IMR-90 (cell line): ENCODE measurements around the gene EZR. TPM values are rescaled to one million over a fixed set of nuclear protein-coding genes. Genes with fewer than 3 reads are reported as not detected.

Experiments used
- microRNA-seq, 2 experiments: library from miRNA; stranded (forward) in 1 of 2; unstranded in 1 of 2; fragments of 10-50 nt in 1 of 2; fragments of <30 nt in 1 of 2; gene quantifications in 1 of 2; microRNA quantifications in 1 of 2; one replicate each; pipeline versions ENCODE3 to v1.1.0; 2013 to 2020; ENCODE audit not compliant: insufficient read depth in 1 of 2, insufficient read length in 1 of 2, unreplicated experiment in 1 of 2
- polyA plus RNA-seq, 3 experiments: library from polyadenylated mRNA; depleted of rRNA; stranded (reverse); fragments of >200 nt; gene quantifications; 2 replicates each; pipeline ENCODE4 v1.2.3, GENCODE V29; 2012; ENCODE audit warnings: low replicate concordance in 1 of 3
- small RNA-seq, 5 experiments: library from RNA; depleted of rRNA; stranded (forward); fragments of <200 nt; gene quantifications; one replicate each; pipeline ENCODE3, GENCODE V24; 2012
- total RNA-seq: library from RNA; depleted of rRNA; stranded (reverse); fragments of >200 nt; gene quantifications from 2 replicates; pipeline ENCODE4 v1.2.3, GENCODE V29; 2012; rRNA removed

The EZR gene
- total and polyA plus RNA-seq, 2 of the 4 experiments (the other 2 are of a cell fraction), result 83.8 to 145 TPM

Small RNAs within 50 kb of the gene (microRNA-seq; reads per million reads assigned to microRNA genes)
- 0 to 0.37 reads per million in 2 experiments for gene MIR3918

Small RNAs within 50 kb of the gene (small RNA-seq; reads per million reads assigned to genes)
- 0 reads per million in 5 experiments for gene MIR3918

Other genes starting within 250 kb of the EZR start
- gene DYNLT1, start 174.6 kb downstream of the EZR start, total RNA-seq, result 187 and 235 TPM in 2 replicates
- gene DYNLT1, start 174.6 kb downstream of the EZR start, polyA plus RNA-seq (2012; rRNA removed), result 338 and 349 TPM in 2 replicates
- gene SYTL3, start 169.3 kb downstream of the EZR start, total RNA-seq, result 3.6 and 4.3 TPM in 2 replicates
- 2.8 and 2.9 TPM in 2 replicates for gene SYTL3, start 169.3 kb downstream of the EZR start, polyA plus RNA-seq (2012; rRNA removed)
- gene RSPH3, start 180.8 kb upstream of the EZR start, total RNA-seq, result 3.0 and 3.3 TPM in 2 replicates
- 1.5 and 1.7 TPM in 2 replicates for gene RSPH3, start 180.8 kb upstream of the EZR start, polyA plus RNA-seq (2012; rRNA removed)
- not detected in 2 replicates for gene TAGAP, start 225.6 kb upstream of the EZR start, total RNA-seq
- gene TAGAP, start 225.6 kb upstream of the EZR start, polyA plus RNA-seq (2012; rRNA removed), result not detected in 2 replicates